Measurements from ENCODE around the gene PGM2.

Gene PGM2

DNA sequence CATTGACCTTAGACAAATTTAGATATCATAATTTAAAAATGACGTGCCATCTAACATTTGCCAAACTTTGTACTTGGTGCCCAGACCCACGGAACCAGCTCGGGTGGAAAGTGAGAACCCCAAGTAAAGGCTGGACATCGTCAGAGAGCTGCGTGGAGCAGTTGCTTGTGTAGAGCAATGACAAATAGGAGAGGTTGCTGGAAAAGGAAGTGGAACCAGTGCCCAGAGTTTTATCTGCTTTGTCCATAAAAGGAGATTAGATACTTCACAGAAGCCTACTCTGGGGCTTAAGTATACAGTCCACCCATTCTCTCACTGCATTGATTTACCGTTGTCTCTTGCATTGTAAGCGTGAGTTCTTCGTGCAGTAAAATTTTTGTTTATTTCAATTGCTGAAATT, 59.0 kb downstream of the PGM2 start:
- TF ChIP-seq, protein P1, sequence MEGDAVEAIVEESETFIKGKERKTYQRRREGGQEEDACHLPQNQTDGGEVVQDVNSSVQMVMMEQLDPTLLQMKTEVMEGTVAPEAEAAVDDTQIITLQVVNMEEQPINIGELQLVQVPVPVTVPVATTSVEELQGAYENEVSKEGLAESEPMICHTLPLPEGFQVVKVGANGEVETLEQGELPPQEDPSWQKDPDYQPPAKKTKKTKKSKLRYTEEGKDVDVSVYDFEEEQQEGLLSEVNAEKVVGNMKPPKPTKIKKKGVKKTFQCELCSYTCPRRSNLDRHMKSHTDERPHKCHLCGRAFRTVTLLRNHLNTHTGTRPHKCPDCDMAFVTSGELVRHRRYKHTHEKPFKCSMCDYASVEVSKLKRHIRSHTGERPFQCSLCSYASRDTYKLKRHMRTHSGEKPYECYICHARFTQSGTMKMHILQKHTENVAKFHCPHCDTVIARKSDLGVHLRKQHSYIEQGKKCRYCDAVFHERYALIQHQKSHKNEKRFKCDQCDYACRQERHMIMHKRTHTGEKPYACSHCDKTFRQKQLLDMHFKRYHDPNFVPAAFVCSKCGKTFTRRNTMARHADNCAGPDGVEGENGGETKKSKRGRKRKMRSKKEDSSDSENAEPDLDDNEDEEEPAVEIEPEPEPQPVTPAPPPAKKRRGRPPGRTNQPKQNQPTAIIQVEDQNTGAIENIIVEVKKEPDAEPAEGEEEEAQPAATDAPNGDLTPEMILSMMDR (IDR thresholded peaks at IDR 0.05; ENCODE audit: insufficient read depth, low read length, missing control alignments): no peak
- CTCF ChIA-PET: interaction anchor here (0.6 to 1.3 kb wide), 4 partner anchors 11 to 284 kb away, joined by 3 to 5 read pairs (median 3); no protein-coding TSS in a partner anchor
- no peak overlapping the region for H3K4me3 ChIP-seq (ENCODE audit: low read depth, low read length)
- no peak for DNase-seq (ENCODE audit: low read depth, low spot score)
- POLR2A ChIA-PET: no interaction called here

DNA sequence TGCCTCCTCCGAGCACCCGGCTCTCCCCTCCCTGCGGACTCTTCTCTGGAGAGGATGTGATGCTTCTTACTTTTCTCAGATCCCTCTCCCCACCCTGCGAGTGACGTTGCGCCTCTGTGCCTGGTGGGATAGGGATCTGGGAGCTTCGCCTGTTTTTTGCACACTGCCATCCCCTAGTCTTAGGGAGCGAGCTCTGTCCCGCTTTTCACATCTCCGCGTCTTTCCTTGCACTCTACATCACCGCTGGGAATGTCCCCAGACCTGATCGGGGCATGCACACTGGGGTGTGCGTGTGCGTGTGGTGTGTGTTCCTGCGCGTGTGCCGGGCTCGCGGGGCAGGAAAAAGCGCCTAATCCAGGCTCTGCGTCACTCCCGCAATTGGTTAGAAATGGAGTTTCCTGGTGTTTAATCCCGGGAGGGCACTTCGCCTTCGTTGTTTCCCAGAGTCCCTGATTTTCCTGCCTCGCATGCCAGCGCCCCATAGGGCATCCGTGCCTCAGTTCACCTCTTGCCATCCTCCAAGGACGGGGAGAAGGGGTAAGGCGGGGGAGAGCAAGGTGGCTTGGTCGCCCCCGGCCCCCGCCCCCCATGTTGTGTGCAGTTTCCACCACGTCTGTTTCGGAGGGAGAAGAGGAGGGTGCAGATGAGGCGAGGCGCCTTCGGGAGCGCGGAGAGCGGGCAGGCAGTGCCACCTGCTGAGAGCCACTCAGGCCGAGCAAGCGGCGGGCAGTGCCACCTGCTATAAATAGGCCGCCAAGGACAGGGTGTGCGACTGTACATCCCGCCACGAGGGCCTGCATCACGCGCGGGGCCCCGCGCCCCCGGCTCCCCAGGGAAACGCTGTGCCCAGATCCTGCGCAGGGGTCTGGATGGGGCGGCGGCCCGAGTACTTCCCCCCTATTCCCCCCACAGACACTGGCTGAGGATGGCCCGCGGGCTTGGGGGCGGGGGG, 63.6 kb downstream of the PGM2 start:
- no peak for DNase-seq (ENCODE audit: low read depth, low spot score)

DNA sequence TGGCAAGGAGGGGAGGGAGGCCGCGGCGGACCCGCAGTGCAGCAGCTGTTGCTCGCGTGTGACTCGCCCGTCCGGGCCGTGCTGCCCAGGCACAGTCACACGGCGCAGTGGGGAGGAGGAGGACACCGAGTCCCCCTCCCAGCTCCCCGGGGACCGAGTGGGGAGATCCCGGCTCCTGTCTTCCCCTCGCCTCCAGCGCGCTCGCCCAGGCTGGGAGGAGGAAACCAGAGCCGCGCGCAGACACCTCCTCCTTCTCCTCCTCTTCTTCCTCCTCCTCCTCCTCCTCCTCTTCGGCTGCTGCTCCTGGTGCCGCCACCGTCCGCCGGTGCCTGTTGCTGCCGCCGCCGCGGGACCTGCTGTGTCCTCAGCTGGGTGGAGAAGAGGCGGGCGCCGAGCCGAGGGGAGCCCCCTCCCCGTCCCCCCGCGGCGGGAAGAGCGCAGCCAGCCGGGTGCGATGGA, 64.3 kb downstream of the PGM2 start, which contains the start of gene TBC1D1:
TSS of gene TBC1D1 (plus strand) at position 284 of the 459 bp plus-strand sequence. CDS start 11,012 bp downstream, outside the sequence.
- H3K4me3 ChIP-seq (ENCODE audit: low read depth, low read length): peak within 1 kb of the TSS; percentile 63
- TF ChIP-seq, protein P1 (IDR thresholded peaks at IDR 0.05; ENCODE audit: insufficient read depth, low read length, missing control alignments): no peak
- CTCF ChIA-PET: interaction anchor here (0.9 kb wide), 1 partner anchor 14 kb away, joined by 3 read pairs; no protein-coding TSS in a partner anchor
- POLR2A ChIA-PET: no interaction called here
- DNase-seq (ENCODE audit: low read depth, low spot score): no peak

More for the DNA sequence above, 63.6 kb downstream of the PGM2 start:
- ChIA-PET POLR2A (no interaction called here), CTCF (interaction anchor here (1.0 to 1.1 kb wide), 2 partner anchors 11 to 64 kb away, joined by 3 read pairs; no protein-coding TSS in a partner anchor)
- TF ChIP-seq, protein P1 (IDR thresholded peaks at IDR 0.05; ENCODE audit: insufficient read depth, low read length, missing control alignments): no peak
- H3K4me3 ChIP-seq (ENCODE audit: low read depth, low read length): peak overlapping the region; percentile 63

DNA sequence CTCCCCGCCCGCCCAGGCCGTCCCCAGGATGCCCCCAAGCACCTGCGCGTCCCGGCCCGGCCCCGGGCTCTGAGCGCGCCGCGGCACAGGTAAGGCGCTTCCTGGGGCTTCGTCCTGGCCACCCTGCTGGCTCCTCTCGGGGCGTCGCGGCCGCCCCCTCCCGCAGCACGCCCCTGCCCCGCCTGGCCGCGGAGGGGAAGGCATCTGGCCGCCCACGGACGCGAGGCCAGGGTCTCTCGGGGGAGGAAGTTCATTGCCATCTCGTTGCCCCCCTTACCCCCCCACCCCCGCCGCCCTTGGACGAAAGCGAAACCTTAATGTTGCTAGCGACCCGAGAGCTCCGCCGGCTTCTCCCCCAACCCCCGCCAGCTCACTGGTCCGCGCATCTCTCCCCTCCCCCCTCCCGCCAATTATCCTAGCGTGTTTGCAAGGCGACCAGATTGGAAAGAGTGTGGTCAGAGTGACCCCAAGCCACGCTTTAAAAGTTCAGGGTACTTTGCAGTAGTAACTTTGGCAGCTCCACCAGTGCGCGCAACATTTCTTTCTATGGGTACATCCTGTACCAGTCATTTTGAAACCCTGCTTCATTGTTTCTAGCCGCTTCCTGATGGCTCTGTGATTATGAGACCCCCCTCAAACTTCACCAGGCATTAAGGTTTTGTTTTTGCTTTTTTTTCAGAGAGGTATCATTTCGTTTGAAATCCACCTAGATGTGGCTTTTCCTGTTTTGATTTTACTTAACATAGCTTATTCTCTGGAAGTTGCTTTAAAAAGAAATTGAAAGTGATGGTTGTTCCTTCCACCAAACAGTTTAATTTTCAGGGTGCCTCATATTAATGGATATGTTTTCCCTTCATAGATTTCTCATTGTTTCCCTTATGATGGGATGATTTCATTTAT, 65.0 kb downstream of the PGM2 start:
- DNase-seq (ENCODE audit: low read depth, low spot score): no peak
- POLR2A ChIA-PET: interaction anchor here (0.5 kb wide), 1 partner anchor 269 kb away, joined by 3 read pairs; no protein-coding TSS in a partner anchor
- CTCF ChIA-PET: interaction anchor here (0.9 kb wide), 1 partner anchor 15 kb away, joined by 3 read pairs; no protein-coding TSS in a partner anchor
- TF ChIP-seq, protein P1 (IDR thresholded peaks at IDR 0.05; ENCODE audit: insufficient read depth, low read length, missing control alignments): no peak
- peak overlapping the region; percentile 63 for H3K4me3 ChIP-seq (ENCODE audit: low read depth, low read length)

DNA sequence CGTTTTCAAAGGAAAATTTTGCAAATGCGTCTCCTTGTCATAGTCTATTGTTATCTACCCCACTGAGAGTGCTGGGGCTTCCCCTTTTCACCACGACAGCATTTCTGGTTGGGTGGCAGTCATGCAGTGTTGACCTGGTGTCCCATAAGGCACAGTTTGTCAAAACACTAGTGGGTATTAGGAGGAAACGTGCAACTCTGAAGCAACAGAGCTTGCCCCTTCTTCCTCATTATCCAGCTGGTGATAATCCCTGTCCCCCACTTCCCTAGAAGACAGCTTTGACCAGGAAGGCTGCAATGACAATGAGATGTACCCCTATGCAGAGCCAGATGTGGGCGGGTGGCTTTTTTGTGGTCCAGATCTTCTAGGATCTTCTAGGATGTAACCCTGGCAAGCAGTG, 66.2 kb downstream of the PGM2 start:
- CTCF ChIA-PET: no interaction called here
- POLR2A ChIA-PET: no interaction called here
- no peak for DNase-seq (ENCODE audit: low read depth, low spot score)
- H3K4me3 ChIP-seq (ENCODE audit: low read depth, low read length): no peak overlapping the region
- TF ChIP-seq, protein P1 (IDR thresholded peaks at IDR 0.05; ENCODE audit: insufficient read depth, low read length, missing control alignments): no peak

Measured in AG04449 (cell line).